GM23338 (cell line): ENCODE data around the gene HK1. TPM values are rescaled to one million over a fixed set of nuclear protein-coding genes. Genes with fewer than 3 reads are reported as not detected.
A peak's percentile ranks its signal among the peaks of the same experiment; 100 is the strongest.

Experiments used
- ATAC-seq: fragments of 200-7000 bp; cut with Tn5 transposase; 3 replicates; pipeline ENCODE4 v1.9.1; 2020
- DNase-seq: peaks from one replicate; pipeline ENCODE4 v3.0.0-alpha.2; 2015; ENCODE audit warnings: low spot score
- H2AFZ ChIP-seq: fragments of 200-600 bp; sonication (generic); 2 replicates; pipeline ENCODE4 v1.8.0; 2016; ENCODE audit warnings: antibody characterized with exemption, mild to moderate bottlenecking, moderate library complexity
- H3F3A ChIP-seq: fragments of 200-600 bp; sonication (generic); replicated peaks from 2 replicates; pipeline ENCODE4 v1.8.0; 2017; ENCODE audit warnings: antibody characterized with exemption, mixed run types, low read depth
- H3K27ac ChIP-seq: fragments of 200-600 bp; sonication (generic); 2 replicates; pipeline ENCODE4 v1.6.1; 2016; ENCODE audit warnings: low read depth
- H3K27me3 ChIP-seq: fragments of 200-600 bp; sonication (generic); 2 replicates; pipeline ENCODE4 v1.8.0; 2016; ENCODE audit warnings: mild to moderate bottlenecking, mixed run types, moderate library complexity; ENCODE audit not compliant: insufficient read depth
- H3K36me3 ChIP-seq: fragments of 200-600 bp; sonication (generic); 2 replicates; pipeline ENCODE4 v1.8.0; 2016; ENCODE audit warnings: mild to moderate bottlenecking; ENCODE audit not compliant: insufficient read depth
- H3K4me1 ChIP-seq: fragments of 200-600 bp; sonication (generic); 2 replicates; pipeline ENCODE4 v1.8.0; 2016; ENCODE audit warnings: mild to moderate bottlenecking, moderate library complexity; ENCODE audit not compliant: insufficient read depth
- H3K4me2 ChIP-seq: fragments of 200-600 bp; sonication (generic); 2 replicates; pipeline ENCODE4 v1.7.1; 2017; ENCODE audit warnings: mixed run types
- H3K4me3 ChIP-seq: fragments of 200-600 bp; sonication (generic); 2 replicates; pipeline ENCODE4 v1.6.1; 2016; ENCODE audit warnings: mixed run types
- H3K79me2 ChIP-seq: fragments of 200-600 bp; sonication (generic); replicated peaks from 2 replicates; pipeline ENCODE4 v1.8.0; 2017; ENCODE audit warnings: mild to moderate bottlenecking; ENCODE audit not compliant: insufficient read depth
- H3K9me2 ChIP-seq: fragments of 200-600 bp; sonication (generic); 2 replicates; pipeline ENCODE4 v1.8.0; 2017; ENCODE audit not compliant: insufficient read depth
- H4K20me1 ChIP-seq: fragments of 200-600 bp; sonication (generic); replicated peaks from 2 replicates; pipeline ENCODE4 v1.8.0; 2017; ENCODE audit warnings: mild to moderate bottlenecking; ENCODE audit not compliant: insufficient read depth
- H3K27ac Mint-ChIP-seq: 2 replicates; pipeline ENCODE4 v1.8.0; 2020; ENCODE audit warnings: inconsistent platforms, mild to moderate bottlenecking, moderate library complexity, mixed read lengths
- H3K27me3 Mint-ChIP-seq: 3 replicates; pipeline ENCODE4 v1.8.0; 2022; ENCODE audit warnings: low read depth, mild to moderate bottlenecking, moderate library complexity, mixed read lengths, inconsistent platforms; ENCODE audit not compliant: insufficient read depth, poor library complexity
- H3K36me3 Mint-ChIP-seq: 3 replicates; pipeline ENCODE4 v1.8.0; 2021; ENCODE audit warnings: low read depth, mild to moderate bottlenecking, inconsistent platforms, moderate library complexity, mixed read lengths
- H3K4me1 Mint-ChIP-seq: 3 replicates; pipeline ENCODE4 v1.8.0; 2020; ENCODE audit warnings: mild to moderate bottlenecking, inconsistent platforms, mixed read lengths
- H3K4me3 Mint-ChIP-seq: 3 replicates; pipeline ENCODE4 v1.8.0; 2021; ENCODE audit warnings: moderate library complexity, mild to moderate bottlenecking, inconsistent platforms, mixed read lengths
- H3K9me3 Mint-ChIP-seq: 3 replicates; pipeline ENCODE4 v1.8.0; 2020; ENCODE audit warnings: moderate library complexity, mild to moderate bottlenecking, inconsistent platforms, mixed read lengths
- ETS1 ChIP-seq: IDR thresholded peaks from 2 replicates; pipeline ENCODE4 v1.6.1; 2016; ENCODE audit warnings: antibody characterized with exemption
- EZH2 ChIP-seq: fragments of 200-600 bp; sonication (generic); IDR thresholded peaks from one replicate; pipeline ENCODE4 v1.8.0; 2017; ENCODE audit warnings: antibody characterized with exemption, mild to moderate bottlenecking, low read depth; ENCODE audit not compliant: unreplicated experiment
- JUNB ChIP-seq: IDR thresholded peaks from one replicate; pipeline ENCODE4 v1.6.1; 2016; ENCODE audit warnings: antibody characterized with exemption; ENCODE audit not compliant: unreplicated experiment
- NANOG ChIP-seq: IDR thresholded peaks from 2 replicates; pipeline ENCODE4 v1.6.1; 2016; ENCODE audit warnings: antibody characterized with exemption, borderline replicate concordance
- REST ChIP-seq: IDR thresholded peaks from one replicate; pipeline ENCODE4 v1.6.1; 2018; ENCODE audit warnings: antibody characterized with exemption; ENCODE audit not compliant: unreplicated experiment
- STAT1 ChIP-seq: IDR thresholded peaks from one replicate; pipeline ENCODE4 v1.6.1; 2016; ENCODE audit warnings: antibody characterized with exemption; ENCODE audit not compliant: unreplicated experiment
- ZNF114 ChIP-seq: fragments of 250-450 bp; sonication (Bioruptor Pico); IDR thresholded peaks from 2 replicates; pipeline ENCODE4 v1.5.0; 2020; ENCODE audit warnings: mild to moderate bottlenecking, moderate library complexity
- ZNF331 ChIP-seq: fragments of 250-450 bp; sonication (Bioruptor Pico); IDR thresholded peaks from 2 replicates; pipeline ENCODE4 v1.5.0; 2020; ENCODE audit warnings: low read depth, mild to moderate bottlenecking, moderate library complexity
- ZNF462 ChIP-seq: fragments of 250-450 bp; sonication (Bioruptor Pico); IDR thresholded peaks from 2 replicates; pipeline ENCODE4 v1.5.0; 2020; ENCODE audit warnings: mild to moderate bottlenecking, moderate library complexity
- polyA plus RNA-seq: library from polyadenylated mRNA; unstranded; fragments of >200 nt; fragmentation: Nextera tagmentation; extraction: Ambion mirVana; gene quantifications from 2 replicates; pipeline ENCODE4 v1.2.1, GENCODE V29; 2016
- total RNA-seq: library from RNA; depleted of rRNA; stranded (reverse); fragments of >200 nt; shearing (Covaris generic); gene quantifications from 2 replicates; pipeline ENCODE4 v1.2.3, GENCODE V29; 2014

Gene HK1
- total and polyA plus RNA-seq, 2 experiments from 2014 or later: 76.6 to 229 TPM

- no peak for TF ChIP-seq ZNF462 (CRISPR knock-in tag)
- TF ChIP-seq REST: no peak
Measured at GRCh38 chr10:69392481-69393000, 114.2 kb downstream of the HK1 start (continued).

GRCh38 chr10:69394020-69394419, 115.7 kb downstream of the HK1 start:
- Histone ChIP-seq H3K4me1 (peaks cover 30% of the 10 kb centered on the region), H3K79me2 (peaks cover 10% of the 10 kb centered on the region; the same call in 1 of the 2 replicates), H2AFZ (no peak overlapping the region), H3K9me2 (no peaks in the 10 kb centered on the region), H3K4me2 (no peak overlapping the region), H3K4me3 (no peak overlapping the region), H3F3A (peaks cover 27% of the 10 kb centered on the region), H3K27ac (peak overlapping the region; percentile 59; the same call in 1 of the 2 replicates), H3K36me3 (peaks cover 55% of the 10 kb centered on the region), H3K27me3 (no peaks in the 10 kb centered on the region), H4K20me1 (peaks cover 3% of the 10 kb centered on the region)
- no peak for ATAC-seq
- Mint-ChIP-seq H3K4me1 (peaks cover 33% of the 10 kb centered on the region), H3K36me3 (peaks cover 72% of the 10 kb centered on the region), H3K27ac (no peak overlapping the region), H3K27me3 (peaks cover 14% of the 10 kb centered on the region), H3K9me3 (peaks cover 3% of the 10 kb centered on the region; the same call in 1 of the 3 replicates), H3K4me3 (no peak overlapping the region)
- DNase-seq: no peak
- no peak for TF ChIP-seq NANOG
- TF ChIP-seq ETS1: no peak
- TF ChIP-seq JUNB: no peak
- no peak for TF ChIP-seq REST
- no peak for TF ChIP-seq ZNF114
- no peak for TF ChIP-seq STAT1
- TF ChIP-seq EZH2: no peak
- no peak for TF ChIP-seq ZNF331 (CRISPR knock-in tag)
